Liver (tissue), 9 donors: ENCODE data around the gene PJA1. TPM values are rescaled to one million over a fixed set of nuclear protein-coding genes. Genes with fewer than 3 reads are reported as not detected.

Experiments
- DNase-seq: peaks from one replicate; pipeline ENCODE4 v3.0.0-alpha.2; 2017; ENCODE audit warnings: low spot score
- H3K27ac ChIP-seq, 2 donors: one replicate each; pipeline ENCODE4 v1.7.0; 2013; ENCODE audit warnings: inconsistent platforms in 2 of 2, low read length in 2 of 2, control low read depth in 1 of 2, low read depth in 1 of 2, mild to moderate bottlenecking in 1 of 2
- H3K27me3 ChIP-seq, 4 donors: one replicate each; pipeline versions ENCODE4 v1.6.1 to v1.7.0; 2013; ENCODE audit warnings: low read length in 3 of 4, inconsistent platforms in 1 of 4, mild to moderate bottlenecking in 1 of 4, moderate library complexity in 1 of 4; ENCODE audit not compliant: control insufficient read depth in 4 of 4, insufficient read depth in 4 of 4
- H3K36me3 ChIP-seq, 4 donors: one replicate each; pipeline versions ENCODE4 v1.6.1 to v1.7.0; 2013; ENCODE audit warnings: low read length in 3 of 4, mild to moderate bottlenecking in 3 of 4, low read depth in 1 of 4, moderate library complexity in 1 of 4; ENCODE audit not compliant: control insufficient read depth in 4 of 4, insufficient read depth in 3 of 4
- H3K4me1 ChIP-seq, 4 donors: one replicate each; pipeline versions ENCODE4 v1.6.1 to v1.7.0; 2013; ENCODE audit warnings: low read length in 3 of 4, mild to moderate bottlenecking in 3 of 4, moderate library complexity in 1 of 4; ENCODE audit not compliant: control insufficient read depth in 4 of 4, insufficient read depth in 4 of 4
- H3K4me3 ChIP-seq, 3 donors: one replicate each; pipeline versions ENCODE4 v1.6.1 to v1.7.0; 2013; ENCODE audit warnings: low read length in 3 of 3, control low read depth in 1 of 3, low read depth in 1 of 3, mild to moderate bottlenecking in 1 of 3
- H3K9ac ChIP-seq, 2 donors: one replicate each; pipeline ENCODE4 v1.7.0; 2013; ENCODE audit warnings: low read length in 2 of 2, mild to moderate bottlenecking in 2 of 2, moderate library complexity in 2 of 2, control low read depth in 1 of 2, low read depth in 1 of 2
- H3K9me3 ChIP-seq, 4 donors: one replicate each; pipeline versions ENCODE4 v1.6.1 to v1.7.0; 2013; ENCODE audit warnings: low read length in 3 of 4; ENCODE audit not compliant: control insufficient read depth in 4 of 4
- CTCF ChIP-seq: fragments of 150-350 bp; IDR thresholded peaks from 2 replicates; pipeline ENCODE4 v1.5.1; 2017; ENCODE audit warnings: improper control_type of control experiment, low read depth, low read length; ENCODE audit not compliant: missing input control
- FOXA1 ChIP-seq: IDR thresholded peaks from 2 replicates; pipeline ENCODE4 v1.6.1; 2016; ENCODE audit warnings: antibody characterized with exemption
- FOXA2 ChIP-seq: IDR thresholded peaks from 2 replicates; pipeline ENCODE4 v1.6.1; 2016; ENCODE audit warnings: antibody characterized with exemption
- HNF4A ChIP-seq, 2 donors: conservative IDR thresholded peaks; 2 replicates each; pipeline ENCODE4 v1.6.1; 2016; ENCODE audit warnings: antibody characterized with exemption in 2 of 2, mild to moderate bottlenecking in 2 of 2
- HNF4G ChIP-seq: IDR thresholded peaks from 2 replicates; pipeline ENCODE4 v1.6.1; 2016; ENCODE audit warnings: antibody characterized with exemption
- JUND ChIP-seq, 2 donors: IDR thresholded peaks; 2 replicates each; pipeline ENCODE4 v1.6.1; 2016; ENCODE audit warnings: antibody characterized with exemption in 2 of 2
- NR2F2 ChIP-seq: IDR thresholded peaks from 2 replicates; pipeline ENCODE4 v1.6.1; 2016; ENCODE audit warnings: antibody characterized with exemption
- RAD21 ChIP-seq, 2 donors: IDR thresholded peaks; 2 replicates each; pipeline ENCODE4 v1.6.1; 2016; ENCODE audit warnings: antibody characterized with exemption in 2 of 2, mild to moderate bottlenecking in 2 of 2
- REST ChIP-seq: IDR thresholded peaks from 2 replicates; pipeline ENCODE4 v1.6.1; 2016; ENCODE audit warnings: antibody characterized with exemption, mild to moderate bottlenecking
- SP1 ChIP-seq: IDR thresholded peaks from 2 replicates; pipeline ENCODE4 v1.6.1; 2018; ENCODE audit warnings: antibody characterized with exemption, mild to moderate bottlenecking
- TAF1 ChIP-seq: conservative IDR thresholded peaks from 2 replicates; pipeline ENCODE4 v1.6.1; 2016; ENCODE audit warnings: antibody characterized with exemption, mild to moderate bottlenecking
- YY1 ChIP-seq: IDR thresholded peaks from 2 replicates; pipeline ENCODE4 v1.6.1; 2016; ENCODE audit warnings: antibody characterized with exemption, mild to moderate bottlenecking
- WGBS: extraction: QIAGEN DNeasy Blood & Tissue Kit; methylation state at CpG from one replicate; pipeline ENCODE4 v1.1.7; 2013; 5-methylcytosine and 5-hydroxymethylcytosine counted together
- polyA plus RNA-seq, 2 donors: library from polyadenylated mRNA; stranded (reverse) in 1 of 2; unstranded in 1 of 2; fragments of 200-250 nt in 1 of 2; fragments of >200 nt in 1 of 2; fragmentation: Nextera tagmentation in 1 of 2; extraction: Ambion mirVana in 1 of 2; gene quantifications; one replicate each; pipeline versions ENCODE4 v1.2.1 to v1.2.3, GENCODE V29; 2013 to 2015
- total RNA-seq, 2 donors: library from RNA; depleted of rRNA; stranded (reverse); fragments of >200 nt; gene quantifications; one replicate each; pipeline ENCODE4 v1.2.3, GENCODE V29; 2014
- donor health status: healthy.
- donor health status: healthy.
- donor health status: healthy.
- donor health status: healthy.
- donor health status: healthy.

PJA1 gene
- total and polyA plus RNA-seq, 4 donors: 4.6 to 6.0 (median 5.0) TPM

GRCh38 chrX:69155786-69156520 lies 9.3 kb downstream of the PJA1 start:
- Histone ChIP-seq H3K9me3 (no peaks in the 10 kb centered on the region), H3K36me3 (no peaks in the 10 kb centered on the region), H3K4me3 (no peak overlapping the region), H3K27me3 (no peaks in the 10 kb centered on the region), H3K27ac (no peak overlapping the region), H3K4me1 (peaks cover 0 to 4% (median 0%) of the 10 kb centered on the region in 4 donors), H3K9ac (no peak overlapping the region)
- 88% methylated on average over 5 of the region's 5 CpGs for WGBS
- no peak for DNase-seq
- TF ChIP-seq FOXA2 (no peak), TAF1 (no peak)

- TF ChIP-seq TAF1: no peak
- TF ChIP-seq HNF4G: no peak
- no peak for TF ChIP-seq FOXA2
- no peak for TF ChIP-seq FOXA1
- no peak for TF ChIP-seq RAD21 (IDR thresholded peaks at IDR 0.05)
- no peak for TF ChIP-seq CTCF
- TF ChIP-seq NR2F2: no peak
- no peak for TF ChIP-seq REST
- no peak for TF ChIP-seq SP1
- no peak for TF ChIP-seq YY1
- TF ChIP-seq HNF4A (conservative IDR thresholded peaks at IDR 0.05): no peak
- no peak for TF ChIP-seq JUND (IDR thresholded peaks at IDR 0.05)
- Histone ChIP-seq H3K27me3 (no peaks in the 10 kb centered on the region), H3K36me3 (no peaks in the 10 kb centered on the region), H3K4me3 (no peak overlapping the region), H3K4me1 (peaks cover 0 to 4% (median 0%) of the 10 kb centered on the region in 4 donors), H3K9me3 (no peaks in the 10 kb centered on the region), H3K27ac (no peak overlapping the region), H3K9ac (no peak overlapping the region)
- no peak for DNase-seq
- 95% methylated on average over 6 of the region's 6 CpGs for WGBS
These were observed 11.2 kb downstream of the PJA1 start for GRCh38 chrX:69154051-69154450.
